Activated naive CD4-positive, alpha-beta T cell treated with anti-CD3 and anti-CD28 coated beads, Interleukin-2, amount 50 U/mL, for 16 hours (primary cell): Measurements from ENCODE around the gene SUPT16H.
"Not testable (repeated sequence)": the region's sequence is repeated elsewhere in the genome, so short reads cannot be mapped to it uniquely, and the experiment has no call there.

Experiments used
- DNase-seq: peaks from one replicate; pipeline ENCODE4 v3.0.0-alpha.2; 2020

The SUPT16H gene

GRCh38 chr14:21356511-21356910 is 27.3 kb downstream of the SUPT16H start:
- DNase-seq: no peak

- DNase-seq: no peak
These were observed 31.2 kb downstream of the SUPT16H start for GRCh38 chr14:21352587-21352986.

GRCh38 chr14:21350539-21350938 is 33.3 kb downstream of the SUPT16H start:
- no peak for DNase-seq

GRCh38 chr14:21347201-21347600 is 36.6 kb downstream of the SUPT16H start:
- DNase-seq: no peak

GRCh38 chr14:21346532-21347135 is 37.2 kb downstream of the SUPT16H start:
- no peak for DNase-seq

GRCh38 chr14:21343035-21343794 is 40.6 kb downstream of the SUPT16H start:
- DNase-seq: no peak

GRCh38 chr14:21334202-21334906 is 49.5 kb downstream of the SUPT16H start:
- DNase-seq: no peak

- no peak for DNase-seq
These were observed 50.9 kb downstream of the SUPT16H start for GRCh38 chr14:21332950-21333349.

- no peak for DNase-seq
These were observed 56.8 kb downstream of the SUPT16H start for GRCh38 chr14:21326972-21327371.

GRCh38 chr14:21322716-21323115 is 61.1 kb downstream of the SUPT16H start:
- DNase-seq: no peak

GRCh38 chr14:21320913-21321312 is 62.9 kb downstream of the SUPT16H start:
- no peak for DNase-seq

- no peak for DNase-seq
These were observed 66.4 kb downstream of the SUPT16H start for GRCh38 chr14:21317398-21317797.

GRCh38 chr14:21313512-21313911 is 70.3 kb downstream of the SUPT16H start:
- DNase-seq: no peak

- no peak for DNase-seq
These were observed 72.2 kb downstream of the SUPT16H start for GRCh38 chr14:21311614-21312013.

- no peak for DNase-seq
These were observed 73.9 kb downstream of the SUPT16H start for GRCh38 chr14:21309956-21310355.

- no peak for DNase-seq
These were observed 74.6 kb downstream of the SUPT16H start for GRCh38 chr14:21309238-21309636.

GRCh38 chr14:21308479-21309237 is 75.2 kb downstream of the SUPT16H start:
- peak; percentile 84 for DNase-seq

- DNase-seq: no peak
These were observed 75.7 kb downstream of the SUPT16H start for GRCh38 chr14:21308132-21308478.

- no peak for DNase-seq
These were observed 76.2 kb downstream of the SUPT16H start for GRCh38 chr14:21307637-21308036.

GRCh38 chr14:21302836-21303140 is 81.0 kb downstream of the SUPT16H start:
- not testable (repeated sequence) for DNase-seq

GRCh38 chr14:21302013-21302835 is 81.6 kb downstream of the SUPT16H start:
- no peak for DNase-seq
